ENCODE results near the gene STAG1.
"Not testable (repeated sequence)": the region's sequence is repeated elsewhere in the genome, so short reads cannot be mapped to it uniquely, and the experiment has no call there.

Gene STAG1

DNA sequence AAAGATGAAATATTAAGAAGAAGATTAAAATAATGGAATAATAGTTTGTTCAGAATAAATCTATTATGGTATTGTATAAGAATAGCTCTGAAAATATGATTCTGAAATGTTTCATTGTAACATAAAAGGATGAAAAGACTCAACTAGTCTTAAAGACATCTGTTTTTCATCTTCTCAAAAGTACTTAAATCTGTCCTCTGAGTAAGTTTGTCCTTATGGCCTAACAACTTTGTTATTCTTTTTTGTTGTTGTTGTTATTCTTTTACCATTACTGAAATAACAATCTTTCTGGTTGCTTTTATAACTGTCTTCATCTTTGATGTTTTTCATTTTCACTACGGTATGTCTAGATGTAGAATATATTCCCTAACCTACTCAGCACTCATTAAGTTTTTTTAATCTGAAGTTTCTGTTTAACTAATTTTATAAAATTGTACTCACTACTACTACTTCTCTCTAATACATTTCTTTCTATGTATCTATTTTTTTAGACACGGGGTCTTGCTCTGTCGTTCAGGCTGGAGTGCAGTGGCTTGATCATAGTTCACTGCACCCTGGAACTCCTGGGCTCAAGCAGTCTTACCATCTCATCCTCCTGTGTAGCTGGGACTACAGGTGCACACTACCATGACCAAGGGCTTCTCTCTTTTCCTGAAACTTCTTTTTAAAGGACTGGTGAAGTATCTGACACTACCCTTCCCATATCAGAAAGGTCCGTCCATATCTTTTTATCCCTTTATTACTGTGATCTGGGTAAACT, 261.4 kb downstream of the STAG1 start:
- no peak for DNase-seq

DNA sequence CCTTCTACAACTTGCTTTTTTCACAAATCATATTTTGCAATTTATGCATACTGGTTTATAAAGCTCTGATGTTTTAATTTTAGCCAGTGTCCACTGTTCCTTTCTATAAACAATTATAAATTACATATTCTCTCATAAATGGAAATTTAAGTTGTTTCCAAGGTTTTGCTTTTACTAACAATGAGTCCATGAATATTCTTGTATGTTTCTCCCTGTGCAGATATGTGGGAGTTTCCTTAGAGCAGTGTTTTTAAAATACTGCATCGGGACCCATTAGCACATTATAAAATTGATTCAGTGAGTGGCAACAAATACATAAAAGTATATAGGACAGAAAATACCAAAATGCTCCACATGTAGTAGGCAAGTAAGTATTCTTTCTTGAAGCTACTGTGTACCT, 266.4 kb downstream of the STAG1 start:
- DNase-seq = no peak

DNA sequence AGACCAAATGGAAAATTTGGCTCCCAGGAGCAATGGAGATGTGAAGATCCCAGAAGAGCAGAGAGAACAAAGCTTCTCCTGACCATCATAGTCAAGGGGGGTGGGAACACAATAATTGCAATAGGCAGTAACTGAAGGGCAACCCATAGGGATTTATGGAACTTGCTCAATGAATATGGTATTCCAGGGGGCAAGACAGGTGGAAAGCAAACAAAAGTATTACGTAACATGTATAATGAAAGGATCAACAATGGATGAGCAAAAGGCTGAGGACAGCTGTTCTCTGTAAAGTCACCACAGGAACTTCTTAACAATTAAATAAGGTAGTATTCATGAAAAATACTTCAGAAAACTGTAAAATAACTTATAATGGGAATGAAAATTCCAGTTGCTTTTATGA, 275.9 kb downstream of the STAG1 start:
- DNase-seq = no peak

DNA sequence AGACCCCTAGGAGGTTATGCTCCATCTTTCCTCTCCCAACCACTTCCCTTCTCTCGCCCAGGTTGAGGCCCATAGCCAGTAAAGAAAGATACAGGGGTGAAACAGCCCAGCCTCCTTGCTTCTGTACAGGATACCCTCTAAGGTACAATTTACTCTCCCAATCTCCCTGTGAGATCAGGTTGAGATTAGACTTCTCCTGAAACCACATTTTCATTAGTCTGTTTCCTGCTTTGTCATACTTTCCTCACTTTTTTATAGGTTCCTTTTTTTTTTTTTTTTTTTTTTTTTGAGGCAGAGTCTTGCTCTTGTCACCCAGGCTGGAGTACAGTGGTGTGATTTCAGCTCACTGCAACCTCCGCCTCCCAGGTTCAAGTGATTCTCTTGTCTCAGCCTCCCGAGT, 277.3 kb downstream of the STAG1 start:
- not testable (repeated sequence) for DNase-seq

DNA sequence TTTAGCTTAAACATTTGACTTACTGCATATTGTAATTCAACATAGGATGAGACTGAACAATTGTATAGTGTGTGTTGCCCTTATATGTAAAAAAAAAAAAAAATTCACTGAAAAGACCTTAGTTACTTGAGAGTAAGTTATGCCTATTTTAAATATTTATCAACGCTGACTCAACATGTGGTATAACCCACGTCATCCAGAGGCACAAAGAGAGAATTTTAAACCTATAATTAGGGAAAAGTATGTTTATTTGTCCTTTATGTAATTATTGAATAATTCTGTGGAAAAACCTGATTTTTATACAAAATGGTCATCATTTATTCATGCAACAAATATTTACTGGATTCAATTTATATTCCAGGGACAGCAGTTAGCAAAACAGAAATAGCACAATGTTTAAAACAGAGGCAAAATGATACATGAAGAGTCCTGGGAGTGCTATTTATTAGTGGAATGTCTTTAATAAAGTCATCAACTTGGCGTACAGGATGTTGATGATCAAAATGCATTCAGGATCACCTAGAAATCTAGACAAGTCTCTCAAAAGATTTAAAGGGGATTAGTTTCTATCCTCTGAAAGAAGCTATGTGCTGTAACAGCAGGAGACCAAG, 278.4 kb downstream of the STAG1 start:
- DNase-seq = no peak

DNA sequence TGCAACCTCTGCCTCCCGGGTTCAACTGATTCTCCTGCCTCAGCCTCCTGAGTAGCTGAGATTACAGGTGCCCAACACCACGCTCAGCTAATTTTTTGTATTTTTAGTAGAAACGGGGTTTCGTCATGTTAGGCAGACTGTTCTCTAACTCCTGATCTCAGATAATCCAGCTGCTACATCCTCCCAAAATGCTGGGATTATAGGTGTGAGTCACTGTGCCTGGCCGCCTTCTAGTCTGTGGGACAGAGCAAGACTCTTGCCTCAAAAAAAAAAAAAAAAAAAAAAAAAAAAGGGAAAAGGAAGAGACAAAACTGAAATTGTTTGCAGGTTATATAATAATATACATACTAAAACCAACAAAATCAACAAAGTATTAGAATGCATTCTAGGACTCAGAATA, 286.9 kb downstream of the STAG1 start:
- no peak for DNase-seq

DNA sequence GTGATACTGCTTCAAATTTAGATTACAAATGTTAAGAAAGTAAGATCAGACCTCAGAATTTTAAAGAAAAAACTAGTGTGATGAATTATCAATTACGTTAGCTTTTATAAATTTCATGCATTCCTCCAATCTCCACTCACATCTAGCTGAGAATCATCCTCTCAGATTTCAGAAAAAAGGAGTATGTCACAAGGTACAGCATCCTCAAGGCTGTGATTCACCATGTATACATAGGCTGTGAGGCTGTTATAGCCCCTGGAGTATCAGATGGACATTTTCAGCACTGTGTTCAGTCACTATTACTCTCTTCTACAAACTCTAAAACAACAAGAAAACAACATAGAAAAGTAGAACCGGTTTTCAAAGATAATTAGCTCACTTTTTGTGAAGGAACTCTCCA, 287.7 kb downstream of the STAG1 start:
- DNase-seq = no peak

DNA sequence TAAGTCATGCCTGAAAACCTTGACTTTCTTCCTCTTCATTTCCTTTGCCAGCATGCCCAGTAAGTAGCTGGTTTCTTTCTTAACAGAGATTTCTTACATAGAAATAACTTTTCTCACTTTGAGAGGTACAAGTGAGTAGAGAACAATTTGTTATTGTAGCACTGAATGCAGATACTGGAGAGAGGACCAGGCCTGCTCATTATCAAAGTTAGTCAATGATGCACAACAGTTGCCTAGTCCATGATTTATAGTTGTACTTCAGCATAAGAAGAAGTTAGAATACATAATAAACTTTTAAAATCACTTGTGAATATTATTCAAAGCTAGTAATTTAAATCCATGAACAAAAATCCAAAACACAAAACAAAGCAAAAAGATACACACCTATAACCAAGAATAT, 289.0 kb downstream of the STAG1 start:
- no peak for DNase-seq

DNA sequence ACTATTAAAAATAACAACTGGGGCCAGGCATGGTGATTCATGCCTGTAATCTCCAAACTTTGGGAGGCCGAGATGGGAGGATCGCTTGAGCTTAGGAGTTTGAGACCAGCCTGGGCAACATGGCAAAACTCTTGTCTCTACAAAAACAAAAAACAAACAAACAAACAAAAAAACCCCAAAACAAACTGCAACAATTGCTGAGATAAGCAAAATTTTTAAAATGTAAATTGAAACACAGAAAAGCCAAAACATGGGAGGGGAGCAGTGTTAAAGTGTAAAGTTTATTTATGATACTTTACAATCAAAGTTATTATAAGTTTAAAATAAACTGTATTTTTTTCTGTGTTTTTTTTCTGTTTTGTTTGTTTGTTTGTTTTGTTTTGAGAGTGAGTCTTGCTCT, 294.4 kb downstream of the STAG1 start:
- DNase-seq = no peak

DNA sequence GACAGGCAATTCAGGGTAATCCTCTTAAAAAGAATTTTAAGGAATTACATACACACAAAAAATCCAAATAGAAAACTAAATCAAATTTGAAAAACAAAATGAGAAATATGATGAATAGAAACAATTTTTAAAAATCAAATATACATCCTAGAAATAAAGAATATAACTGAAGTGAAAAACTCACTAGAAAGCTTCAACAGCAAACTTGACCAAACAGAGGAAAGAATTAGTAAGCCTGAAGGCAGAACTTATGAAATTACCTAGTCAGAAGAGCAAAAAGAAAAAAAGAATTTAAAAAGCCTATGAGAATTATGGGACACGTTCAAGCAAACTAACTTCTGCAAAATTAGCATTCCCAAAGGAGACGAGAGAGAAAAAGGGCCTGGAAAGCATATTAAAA, 296.0 kb downstream of the STAG1 start:
- no peak for DNase-seq

DNA sequence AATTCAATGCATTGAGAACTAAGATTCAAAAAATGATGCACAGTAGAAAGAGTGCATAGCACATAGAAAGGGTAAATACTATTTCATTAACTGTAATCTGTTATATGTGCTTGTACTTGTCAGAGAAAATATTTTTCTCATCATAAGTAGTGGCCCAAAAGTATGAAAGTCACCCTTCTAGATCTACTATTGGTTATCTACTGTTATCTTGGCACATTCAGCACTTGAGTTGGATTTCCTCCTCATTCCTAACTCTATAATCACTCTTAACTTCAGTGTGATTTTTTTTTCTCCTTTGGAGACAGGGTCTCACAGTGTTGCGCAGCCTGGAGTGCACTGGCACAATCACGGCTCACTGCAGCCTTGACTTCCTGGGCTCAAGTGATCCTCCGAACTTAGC, 307.6 kb downstream of the STAG1 start:
- no peak for DNase-seq

DNA sequence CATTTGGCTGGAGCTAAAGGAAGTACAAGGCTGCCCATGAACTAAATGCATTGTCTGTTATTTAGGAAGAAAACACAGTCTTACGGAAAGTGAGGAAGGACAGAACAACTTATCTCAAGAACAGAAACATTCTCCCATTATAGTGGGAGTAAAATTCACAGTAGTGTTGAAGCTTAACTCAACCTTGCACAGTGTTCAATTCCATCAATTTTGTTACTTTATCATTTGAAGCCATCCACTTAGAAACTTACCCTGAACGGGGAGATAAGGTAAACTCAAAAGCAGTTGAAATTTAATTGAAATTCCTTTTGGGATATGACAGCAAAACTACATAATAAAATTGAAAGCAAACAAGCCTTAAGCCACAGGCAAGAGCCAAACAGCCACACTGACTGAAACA, 315.1 kb downstream of the STAG1 start:
- DNase-seq = no peak

DNA sequence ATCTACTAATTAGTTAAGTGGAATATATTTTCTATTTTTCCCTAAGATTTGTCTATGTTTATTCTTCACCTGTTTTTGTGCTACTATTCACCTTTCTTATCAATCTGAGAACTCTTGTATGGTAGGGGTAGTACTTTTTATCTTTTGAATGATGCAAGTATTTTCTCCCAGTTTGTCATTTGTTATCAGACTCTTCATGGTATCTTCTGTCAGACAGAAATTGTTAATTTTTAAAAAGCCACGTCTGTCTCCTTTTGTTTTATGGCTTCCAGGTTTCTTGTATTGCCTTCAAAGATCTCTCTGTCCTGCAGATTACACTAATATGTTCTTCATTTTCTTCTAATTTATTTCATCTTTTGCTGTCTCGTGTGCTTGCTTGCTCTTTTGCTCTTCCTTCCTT, 317.7 kb downstream of the STAG1 start:
- DNase-seq = no peak

DNA sequence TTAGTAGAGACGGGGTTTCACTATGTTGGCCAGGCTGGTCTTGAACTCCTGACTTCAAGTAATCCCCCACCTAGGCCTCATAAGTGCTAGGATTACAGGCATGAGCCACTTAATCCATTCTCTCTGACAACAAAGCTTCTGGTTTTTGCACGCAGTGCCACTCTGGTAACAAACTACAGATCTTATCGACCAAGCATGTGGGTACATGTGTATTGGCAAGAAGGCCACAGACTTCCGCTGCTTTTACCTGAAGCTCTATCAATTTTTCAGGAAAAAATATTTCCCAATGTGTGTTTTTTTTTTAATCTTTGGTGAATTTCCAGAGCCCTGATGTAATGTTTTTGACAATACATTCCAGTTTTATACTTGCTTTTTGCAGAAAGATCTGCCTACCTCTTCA, 319.5 kb downstream of the STAG1 start:
- DNase-seq = no peak

DNA sequence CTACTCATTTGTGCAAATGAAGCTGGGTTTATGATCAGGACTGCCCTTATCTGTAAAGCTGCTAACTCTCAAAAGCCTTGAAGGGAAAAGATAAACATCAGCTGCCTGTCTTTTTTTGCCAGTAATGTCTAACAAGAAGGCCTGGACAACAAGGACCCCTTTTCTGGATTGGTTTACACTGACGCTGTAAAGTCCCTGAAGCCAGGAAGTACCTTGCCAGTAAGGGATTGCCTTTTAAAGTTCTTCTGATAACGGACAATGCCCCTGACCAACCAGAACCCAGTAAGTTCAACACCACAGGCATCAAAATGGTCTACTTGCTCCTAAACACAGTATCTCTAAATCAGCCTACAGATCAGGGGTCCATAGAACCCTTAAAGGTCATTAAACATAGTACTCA, 324.0 kb downstream of the STAG1 start:
- no peak for DNase-seq

DNA sequence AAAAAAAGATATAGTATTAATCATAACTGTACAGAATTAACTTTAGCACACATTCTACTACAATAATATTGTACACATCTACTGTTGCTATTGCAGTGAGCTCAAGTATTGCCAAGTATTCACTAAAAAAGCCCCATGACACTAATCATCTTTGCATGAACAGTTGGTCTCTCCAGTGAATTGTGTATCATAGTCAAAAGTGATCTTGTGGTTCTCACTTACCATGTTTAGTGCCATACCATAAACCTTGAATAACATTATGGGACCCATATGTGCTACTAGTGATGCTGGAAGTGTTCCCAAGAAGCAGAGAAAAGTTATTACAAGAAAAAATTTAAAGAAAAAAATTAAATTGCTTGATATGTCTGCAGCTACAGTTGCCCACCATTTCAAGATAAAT, 324.9 kb downstream of the STAG1 start:
- DNase-seq = no peak

DNA sequence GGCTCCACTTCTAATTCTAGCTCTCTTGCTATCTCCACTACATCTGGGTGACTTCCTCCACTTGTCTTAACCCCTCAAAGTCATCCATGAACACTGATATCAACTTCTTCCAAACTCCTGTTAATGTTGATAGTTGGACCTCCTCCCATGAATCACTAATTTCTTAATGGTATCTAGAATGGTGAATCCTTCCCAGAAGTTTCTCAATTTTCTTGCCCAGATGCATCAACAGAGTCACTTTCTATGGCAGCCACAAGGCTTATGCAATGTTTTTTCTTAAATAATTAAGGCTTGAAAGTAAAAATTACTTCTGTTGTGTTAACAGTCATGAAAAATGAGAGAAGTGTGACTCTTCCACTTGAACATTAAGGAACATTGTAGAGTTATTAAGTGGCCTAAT, 337.7 kb downstream of the STAG1 start:
- no peak for DNase-seq

DNA sequence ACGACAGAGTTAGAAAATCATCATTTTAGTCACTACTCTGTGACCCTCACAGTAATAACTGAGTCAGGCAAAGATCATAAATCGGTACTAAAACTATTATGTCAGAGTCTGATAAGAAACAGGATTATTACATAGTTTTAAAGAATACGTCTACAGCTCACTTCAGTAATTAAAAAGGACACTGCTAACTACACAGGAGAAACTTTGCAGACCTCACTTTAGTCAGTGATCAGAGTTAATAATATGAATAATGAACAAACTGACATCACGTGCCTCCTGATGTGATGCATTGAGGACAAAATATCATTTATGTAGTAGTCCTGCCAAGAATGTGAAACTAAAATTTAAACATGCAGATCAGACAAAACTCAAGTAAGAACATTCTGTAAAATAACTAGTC, 339.9 kb downstream of the STAG1 start:
- no peak for DNase-seq

DNA sequence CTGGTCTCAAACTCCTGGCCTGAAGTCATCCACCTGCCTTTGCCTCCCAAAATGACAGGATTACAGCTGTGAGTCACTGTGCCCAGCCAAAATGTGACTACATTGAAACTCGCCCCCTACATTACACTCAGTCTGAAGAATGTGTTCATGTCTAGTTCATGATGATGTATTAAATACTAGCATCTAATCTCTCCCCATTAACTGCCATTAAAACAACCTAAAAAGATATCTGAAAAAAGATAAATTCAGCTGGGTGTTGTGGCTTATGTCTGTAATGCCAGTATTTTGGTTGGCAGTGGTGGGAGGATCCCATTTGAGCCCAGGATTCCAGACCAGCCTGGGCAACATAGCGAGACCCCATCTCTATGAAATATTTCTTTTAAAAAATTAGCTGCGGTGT, 342.6 kb downstream of the STAG1 start:
- DNase-seq = no peak

DNA sequence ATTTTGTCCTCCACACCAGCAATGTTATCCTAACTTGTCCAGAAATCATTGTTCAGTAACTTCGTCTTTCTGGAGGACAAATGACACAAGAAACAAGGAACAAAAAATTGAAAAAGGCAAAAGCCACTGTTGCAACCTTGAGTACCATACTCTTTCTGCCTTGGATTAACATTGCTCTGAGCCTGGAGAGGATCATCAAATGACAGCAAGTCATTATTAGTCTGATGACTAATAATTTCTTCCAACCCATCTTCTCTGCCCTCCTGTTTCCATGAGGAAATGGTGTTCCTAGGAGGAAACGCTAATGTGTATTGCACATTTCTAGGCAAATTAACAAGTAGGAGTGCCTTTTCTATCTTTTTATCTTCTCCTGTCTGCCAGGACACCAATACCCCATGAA, 348.1 kb downstream of the STAG1 start:
- no peak for DNase-seq

DNA sequence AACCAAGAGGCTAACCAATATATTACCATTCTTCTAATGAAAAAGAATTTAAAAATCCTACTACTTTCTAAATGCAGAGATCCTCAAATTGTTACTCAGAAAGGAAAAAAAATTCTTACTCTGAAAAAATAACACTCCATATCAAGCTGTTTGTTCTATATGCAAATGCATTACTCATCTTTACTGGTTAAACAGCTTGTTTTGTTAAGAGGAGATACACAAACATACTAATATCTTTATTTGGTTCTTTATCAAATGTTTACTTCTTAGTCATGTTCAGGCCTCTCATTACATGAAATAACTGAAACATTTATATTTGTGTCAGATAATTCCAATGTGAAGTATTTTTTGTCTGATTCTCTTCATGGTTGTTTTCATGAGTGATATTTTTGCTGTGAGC, 355.3 kb downstream of the STAG1 start:
- no peak for DNase-seq

DNA sequence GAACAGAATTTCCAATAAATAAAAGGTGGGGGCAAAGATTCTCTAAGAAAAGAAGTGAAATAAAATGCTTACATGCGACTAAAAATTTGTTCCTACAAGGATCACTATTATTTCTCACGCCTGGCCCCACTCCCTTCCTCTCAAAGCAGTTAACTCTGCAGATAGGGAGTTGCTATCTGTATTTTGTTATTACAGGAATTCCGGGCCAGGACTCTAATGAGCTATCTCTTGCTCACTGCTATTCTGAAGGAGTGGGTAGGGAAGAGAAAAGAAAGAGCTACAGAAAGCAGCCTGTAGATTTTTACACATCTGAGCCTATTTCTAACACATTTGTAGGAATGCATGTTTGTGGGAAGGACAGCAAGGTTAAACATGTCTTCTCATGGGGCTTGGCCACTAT, 361.6 kb downstream of the STAG1 start:
- no peak for DNase-seq

DNA sequence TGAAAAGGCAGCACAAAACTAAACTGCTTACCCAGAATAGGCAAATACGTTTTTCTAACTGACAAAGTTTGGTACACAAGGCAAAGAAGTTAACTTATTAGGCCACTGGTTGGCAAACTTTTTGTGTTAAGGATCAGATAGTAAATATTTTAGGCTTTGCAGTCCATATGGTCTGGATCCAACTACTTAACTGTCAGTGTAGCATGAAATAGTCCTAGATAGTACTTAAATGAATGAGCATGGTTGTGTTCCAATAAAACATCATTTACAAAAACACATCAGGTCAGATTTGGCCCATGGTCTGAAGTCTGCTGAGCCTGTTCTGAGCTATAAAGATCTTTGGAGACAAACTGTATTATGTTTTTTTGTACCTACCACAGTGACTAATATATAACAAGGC, 365.1 kb downstream of the STAG1 start:
- no peak for DNase-seq

DNA sequence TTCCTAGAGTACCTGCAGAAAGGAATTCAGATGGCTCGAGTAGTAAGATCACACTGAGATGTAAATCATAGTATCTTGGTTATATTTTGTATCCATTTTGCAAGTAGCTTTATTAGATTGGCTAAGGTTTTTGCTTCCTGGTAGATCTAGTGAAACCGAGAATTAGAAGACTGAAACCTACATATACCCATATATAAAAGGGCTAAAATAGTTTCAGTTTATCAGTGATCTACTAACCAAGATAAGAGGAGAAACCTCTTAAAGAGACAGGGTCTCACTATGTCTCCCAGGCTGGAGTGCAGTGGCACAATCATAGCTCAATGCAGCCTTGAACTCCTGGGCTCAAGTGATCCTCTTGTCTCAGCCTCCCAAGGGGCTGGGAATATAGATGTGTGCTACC, 366.7 kb downstream of the STAG1 start:
- no peak for DNase-seq

DNA sequence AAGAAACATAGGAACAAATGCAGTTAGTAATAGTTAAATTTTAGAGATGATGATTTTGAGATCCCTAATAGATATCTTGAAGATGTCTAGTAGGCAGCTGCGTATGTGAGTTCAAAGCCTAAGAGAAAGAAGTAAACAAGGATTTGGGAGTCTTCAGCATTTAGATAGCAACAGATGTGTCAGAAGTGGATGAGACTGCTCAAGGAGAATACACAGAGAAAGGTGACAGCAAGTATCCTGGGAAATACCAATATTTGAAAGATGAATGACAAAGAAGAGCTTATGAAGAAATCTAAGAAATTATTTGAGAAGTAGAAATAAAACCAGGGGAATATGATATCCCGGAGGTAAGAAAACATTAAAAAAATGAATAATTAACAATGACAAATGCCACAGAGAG, 371.1 kb downstream of the STAG1 start:
- no peak for DNase-seq
